ENCODE results near the gene CAVIN3. TPM values are rescaled to one million over a fixed set of nuclear protein-coding genes. Genes with fewer than 3 reads are reported as not detected.

CAVIN3 gene
- 7.0 and 18.5 TPM in 2 replicates for total RNA-seq

GRCh38 chr11:6320411-6321155 lies at the start of gene CAVIN3:
TSS of gene CAVIN3 (minus strand) at chr11:6320501. CDS start at chr11:6320476, 25 bp downstream.

Other genes starting within 250 kb of the CAVIN3 start
- not detected in 2 replicates for gene OR56B4, start 212.8 kb downstream of the CAVIN3 start, total RNA-seq
- gene OR52B2, start 150.2 kb downstream of the CAVIN3 start, total RNA-seq, result not detected in 2 replicates
- gene OR52W1, start 121.3 kb downstream of the CAVIN3 start, total RNA-seq, result not detected in 2 replicates
- not detected in 2 replicates for gene C11orf42, start 114.9 kb downstream of the CAVIN3 start, total RNA-seq
- 8.9 and 15.4 TPM in 2 replicates for gene FHIP1B, start 85.9 kb downstream of the CAVIN3 start, total RNA-seq
- 0.07 TPM in 1 of 2 replicates, not detected in the other for gene CNGA4, start 81.4 kb downstream of the CAVIN3 start, total RNA-seq
- not detected in 2 replicates for gene CCKBR, start 60.7 kb downstream of the CAVIN3 start, total RNA-seq
- gene SMPD1, start 70.0 kb upstream of the CAVIN3 start, total RNA-seq, result 2.7 and 4.9 TPM in 2 replicates
- gene APBB1, start 98.6 kb upstream of the CAVIN3 start, total RNA-seq, result 0.34 and 2.2 TPM in 2 replicates
- 0.34 and 1.00 TPM in 2 replicates for gene HPX, start 120.5 kb upstream of the CAVIN3 start, total RNA-seq
- gene TRIM3, start 153.4 kb upstream of the CAVIN3 start, total RNA-seq, result 10.6 and 21.4 TPM in 2 replicates
- 46.9 and 50.9 TPM in 2 replicates for gene ARFIP2, start 160.8 kb upstream of the CAVIN3 start, total RNA-seq
- gene TIMM10B, start 161.0 kb upstream of the CAVIN3 start, total RNA-seq, result 44.8 and 51.8 TPM in 2 replicates
- 4.4 and 7.3 TPM in 2 replicates for gene DNHD1, start 176.8 kb upstream of the CAVIN3 start, total RNA-seq